Activated CD4-positive, alpha-beta T cell treated with anti-CD3 and anti-CD28 coated beads for 36 hours (primary cell): ENCODE results near the gene CDH3. TPM values are rescaled to one million over a fixed set of nuclear protein-coding genes. Genes with fewer than 3 reads are reported as not detected.

ENCODE experiments used
- ATAC-seq: fragments of 200-7000 bp; cut with Tn5 transposase; one replicate; pipeline ENCODE4 v1.10.0; 2021; ENCODE audit warnings: mild to moderate bottlenecking, moderate library complexity
- CTCF ChIA-PET: fragments of 350-600 bp; sonication (Branson Sonifier 250); formaldehyde crosslinking; loops from one replicate; lab custom pipeline; 2021; ENCODE audit warnings: antibody characterized with exemption; lab: Charles Lee
- POLR2A ChIA-PET: fragments of 350-600 bp; sonication (Branson Sonifier 250); formaldehyde crosslinking; loops from one replicate; lab custom pipeline; 2021; ENCODE audit warnings: antibody characterized with exemption, inconsistent platforms; lab: Charles Lee
- DNase-seq: peaks from one replicate; pipeline ENCODE4 v3.0.0-alpha.2; 2020
- H3K27ac Mint-ChIP-seq: one replicate; pipeline ENCODE4 v1.8.0; 2021; ENCODE audit warnings: mixed read lengths
- H3K27me3 Mint-ChIP-seq: one replicate; pipeline ENCODE4 v1.8.0; 2021; ENCODE audit warnings: mixed read lengths
- H3K36me3 Mint-ChIP-seq: one replicate; pipeline ENCODE4 v1.8.0; 2021; ENCODE audit warnings: low read depth, mixed read lengths
- H3K4me1 Mint-ChIP-seq: one replicate; pipeline ENCODE4 v1.8.0; 2021; ENCODE audit warnings: mixed read lengths
- H3K4me3 Mint-ChIP-seq: one replicate; pipeline ENCODE4 v1.8.0; 2021; ENCODE audit warnings: mild to moderate bottlenecking, moderate library complexity, mixed read lengths
- H3K9me3 Mint-ChIP-seq: one replicate; pipeline ENCODE4 v1.8.0; 2021; ENCODE audit warnings: low read depth, mixed read lengths
- intact Hi-C, 2 experiments: fragments of 100-400 bp; cut with DNase I in 1 of 2; cut with micrococcal nuclease in 1 of 2; formaldehyde crosslinking; loops; one replicate each; pipeline versions ENCODE4 v1.14.2 to v1.15.1; 2022 to 2024; cut with DNase I, micrococcal nuclease
- total RNA-seq, 2 experiments: library from RNA; stranded (reverse); gene quantifications; one replicate each; pipeline ENCODE4 v1.2.3, GENCODE V29; 2021

The CDH3 gene
- total RNA-seq, 2 experiments from 2014 or later = 7.3 to 9.1 TPM

- Mint-ChIP-seq H3K9me3 (no peaks in the 10 kb centered on the region), H3K4me3 (no peak overlapping the region), H3K36me3 (no peaks in the 10 kb centered on the region), H3K27ac (no peak overlapping the region), H3K27me3 (peaks cover 34% of the 10 kb centered on the region), H3K4me1 (peaks cover 8% of the 10 kb centered on the region)
- ChIA-PET POLR2A (interaction anchor here (0.6 kb wide), 1 partner anchor 700 kb away, joined by 4 read pairs; the partner anchor contains the start of gene TMED6), CTCF (interaction anchor here (0.5 kb wide), 1 partner anchor 75 kb away, joined by 3 read pairs; no protein-coding TSS in a partner anchor)
- DNase-seq (no peak), ATAC-seq (no peak)
- intact Hi-C loops = no loop called here
Observed at GRCh38 chr16:68651136-68651535, 6.0 kb downstream of the CDH3 start.

- peaks cover 4% of the 10 kb centered on the region for H3K4me1 Mint-ChIP-seq
- no peaks in the 10 kb centered on the region for H3K9me3 Mint-ChIP-seq
- H3K36me3 Mint-ChIP-seq = no peaks in the 10 kb centered on the region
- H3K4me3 Mint-ChIP-seq = no peak overlapping the region
- ATAC-seq (no peak), DNase-seq (no peak)
- ChIA-PET POLR2A (no interaction called here), CTCF (interaction anchor here (0.7 kb wide), 1 partner anchor 63 kb away, joined by 3 read pairs; no protein-coding TSS in a partner anchor)
- no peak overlapping the region for H3K27ac Mint-ChIP-seq
- intact Hi-C loops = no loop called here
- H3K27me3 Mint-ChIP-seq = peaks cover 29% of the 10 kb centered on the region
Observed at GRCh38 chr16:68652659-68653058, 7.5 kb downstream of the CDH3 start.

GRCh38 chr16:68655806-68656205, 10.7 kb downstream of the CDH3 start:
- intact Hi-C loops = no loop called here
- Mint-ChIP-seq H3K9me3 (no peaks in the 10 kb centered on the region), H3K27me3 (peaks cover 18% of the 10 kb centered on the region), H3K36me3 (no peaks in the 10 kb centered on the region), H3K4me3 (no peak overlapping the region), H3K4me1 (peaks cover 9% of the 10 kb centered on the region), H3K27ac (no peak overlapping the region)
- ATAC-seq = no peak
- ChIA-PET POLR2A (no interaction called here), CTCF (no interaction called here)
- no peak for DNase-seq

- Mint-ChIP-seq H3K27me3 (peaks cover 20% of the 10 kb centered on the region), H3K36me3 (no peaks in the 10 kb centered on the region), H3K9me3 (no peaks in the 10 kb centered on the region), H3K4me3 (no peak overlapping the region), H3K27ac (no peak overlapping the region), H3K4me1 (peaks cover 9% of the 10 kb centered on the region)
- ChIA-PET POLR2A (no interaction called here), CTCF (interaction anchor here (0.6 kb wide), 1 partner anchor 15 kb away, joined by 4 read pairs; no protein-coding TSS in a partner anchor)
- ATAC-seq = no peak
- no peak for DNase-seq
- intact Hi-C loops = no loop called here
Observed at GRCh38 chr16:68656751-68657150, 11.6 kb downstream of the CDH3 start.

GRCh38 chr16:68658341-68658973, 13.3 kb downstream of the CDH3 start:
- ATAC-seq = no peak
- H3K27ac Mint-ChIP-seq = no peak overlapping the region
- POLR2A ChIA-PET = no interaction called here

GRCh38 chr16:68658974-68659360, 13.9 kb downstream of the CDH3 start:
- intact Hi-C loops = no loop called here
- Mint-ChIP-seq H3K27me3 (peaks cover 23% of the 10 kb centered on the region), H3K9me3 (no peaks in the 10 kb centered on the region), H3K36me3 (no peaks in the 10 kb centered on the region), H3K4me3 (no peak overlapping the region), H3K4me1 (peaks cover 9% of the 10 kb centered on the region), H3K27ac (no peak overlapping the region)
- ATAC-seq = no peak
- CTCF ChIA-PET = interaction anchor here (1.1 to 2.0 kb wide), 2 partner anchors 9 to 21 kb away, joined by 4 to 8 read pairs; no protein-coding TSS in a partner anchor
- no peak for DNase-seq
- POLR2A ChIA-PET = no interaction called here

More at GRCh38 chr16:68658341-68658973, 13.3 kb downstream of the CDH3 start:
- intact Hi-C loops = no loop called here
- Mint-ChIP-seq H3K27me3 (peaks cover 23% of the 10 kb centered on the region), H3K36me3 (no peaks in the 10 kb centered on the region), H3K9me3 (no peaks in the 10 kb centered on the region), H3K4me3 (no peak overlapping the region), H3K4me1 (peaks cover 9% of the 10 kb centered on the region)
- DNase-seq = no peak
- CTCF ChIA-PET = interaction anchor here (1.1 to 2.0 kb wide), 2 partner anchors 9 to 20 kb away, joined by 4 to 8 read pairs; no protein-coding TSS in a partner anchor

- CTCF ChIA-PET = interaction anchor here (1.3 to 2.0 kb wide), 2 partner anchors 8 to 12 kb away, joined by 5 to 8 read pairs; no protein-coding TSS in a partner anchor
- H3K27ac Mint-ChIP-seq = no peak overlapping the region
- peaks cover 23% of the 10 kb centered on the region for H3K27me3 Mint-ChIP-seq
- no peak for DNase-seq
- no peaks in the 10 kb centered on the region for H3K9me3 Mint-ChIP-seq
- H3K36me3 Mint-ChIP-seq = no peaks in the 10 kb centered on the region
- no peak overlapping the region for H3K4me3 Mint-ChIP-seq
- intact Hi-C loops = loop anchor here (1.0 kb wide), 3 partner anchors 9 to 507 kb away; no protein-coding TSS in a partner anchor
- POLR2A ChIA-PET = no interaction called here
- H3K4me1 Mint-ChIP-seq = peaks cover 9% of the 10 kb centered on the region
- no peak for ATAC-seq
Observed at GRCh38 chr16:68659412-68660358, 14.6 kb downstream of the CDH3 start.

- Mint-ChIP-seq H3K27ac (no peak overlapping the region), H3K4me1 (peaks cover 9% of the 10 kb centered on the region), H3K27me3 (peaks cover 23% of the 10 kb centered on the region), H3K36me3 (no peaks in the 10 kb centered on the region), H3K9me3 (no peaks in the 10 kb centered on the region), H3K4me3 (no peak overlapping the region)
- DNase-seq = no peak
- ATAC-seq = peak; percentile 65
- intact Hi-C loops = loop anchor here (1.0 kb wide), 3 partner anchors 8 to 506 kb away; no protein-coding TSS in a partner anchor
- ChIA-PET POLR2A (no interaction called here), CTCF (interaction anchor here (0.8 to 1.3 kb wide), 3 partner anchors 13 to 1261 kb away, joined by 3 to 5 read pairs (median 3); no protein-coding TSS in a partner anchor)
Observed at GRCh38 chr16:68660359-68660795, 15.3 kb downstream of the CDH3 start.

GRCh38 chr16:68662035-68662434, 16.9 kb downstream of the CDH3 start:
- DNase-seq (no peak), ATAC-seq (no peak)
- peaks cover 15% of the 10 kb centered on the region for H3K27me3 Mint-ChIP-seq
- no peaks in the 10 kb centered on the region for H3K36me3 Mint-ChIP-seq
- ChIA-PET CTCF (no interaction called here), POLR2A (no interaction called here)
- no peak overlapping the region for H3K4me3 Mint-ChIP-seq
- intact Hi-C loops = no loop called here
- H3K4me1 Mint-ChIP-seq = peaks cover 9% of the 10 kb centered on the region
- no peak overlapping the region for H3K27ac Mint-ChIP-seq
- no peaks in the 10 kb centered on the region for H3K9me3 Mint-ChIP-seq

- ChIA-PET POLR2A (interaction anchor here (0.7 kb wide), 1 partner anchor 48 kb away, joined by 3 read pairs; no protein-coding TSS in a partner anchor), CTCF (interaction anchor here (0.5 to 1.6 kb wide), 5 partner anchors 34 to 1220 kb away, joined by 3 to 4 read pairs (median 3); no protein-coding TSS in a partner anchor)
- Mint-ChIP-seq H3K27ac (no peak overlapping the region), H3K4me1 (peaks cover 27% of the 10 kb centered on the region), H3K9me3 (no peaks in the 10 kb centered on the region), H3K27me3 (peaks cover 8% of the 10 kb centered on the region), H3K4me3 (no peak overlapping the region), H3K36me3 (no peaks in the 10 kb centered on the region)
- DNase-seq (no peak), ATAC-seq (no peak)
- intact Hi-C loops = no loop called here
Observed at GRCh38 chr16:68664297-68664696, 19.2 kb downstream of the CDH3 start.

- ChIA-PET POLR2A (interaction anchor here (0.6 kb wide), 1 partner anchor 441 kb away, joined by 3 read pairs; no protein-coding TSS in a partner anchor), CTCF (interaction anchor here (1.6 kb wide), 1 partner anchor 32 kb away, joined by 4 read pairs; no protein-coding TSS in a partner anchor)
- no peak for ATAC-seq
- Mint-ChIP-seq H3K4me1 (peaks cover 22% of the 10 kb centered on the region), H3K27ac (no peak overlapping the region), H3K27me3 (peaks cover 7% of the 10 kb centered on the region), H3K4me3 (no peak overlapping the region), H3K36me3 (no peaks in the 10 kb centered on the region), H3K9me3 (no peaks in the 10 kb centered on the region)
- DNase-seq = no peak
- intact Hi-C loops = no loop called here
Observed at GRCh38 chr16:68665501-68665900, 20.4 kb downstream of the CDH3 start.
